ES-I3 (cell line): ENCODE measurements around the gene FAM162A.
"Not testable (repeated sequence)": the region's sequence is repeated elsewhere in the genome, so short reads cannot be mapped to it uniquely, and the experiment has no call there.

Experiments used
- H3K36me3 ChIP-seq: 2 replicates; pipeline ENCODE4 v1.6.1; 2013; ENCODE audit warnings: mild to moderate bottlenecking, low read length, control low read depth, moderate library complexity; ENCODE audit not compliant: insufficient read depth
- H3K4me1 ChIP-seq: 2 replicates; pipeline ENCODE4 v1.6.1; 2013; ENCODE audit warnings: mild to moderate bottlenecking, control low read depth, low read length; ENCODE audit not compliant: insufficient read depth
- H3K9ac ChIP-seq: 2 replicates; pipeline ENCODE4 v1.6.1; 2013; ENCODE audit warnings: low read depth, mild to moderate bottlenecking, low read length, moderate library complexity
- H3K9me3 ChIP-seq: 2 replicates; pipeline ENCODE4 v1.6.1; 2013; ENCODE audit warnings: mild to moderate bottlenecking, low read length, moderate library complexity; ENCODE audit not compliant: control insufficient read depth, insufficient read depth

Gene FAM162A

GRCh38 chr3:122365073-122365472 is 18.9 kb upstream of the FAM162A start:
- Histone ChIP-seq H3K9ac (no peak overlapping the region), H3K4me1 (no peaks in the 10 kb centered on the region), H3K9me3 (no peaks in the 10 kb centered on the region), H3K36me3 (peaks cover 11% of the 10 kb centered on the region)

GRCh38 chr3:122365582-122366378 is 18.2 kb upstream of the FAM162A start:
- not testable (repeated sequence) for H3K9me3 ChIP-seq, H3K4me1 ChIP-seq, H3K9ac ChIP-seq
- H3K36me3 ChIP-seq = peaks cover 11% of the 10 kb centered on the region

- Histone ChIP-seq H3K9ac (no peak overlapping the region), H3K4me1 (no peaks in the 10 kb centered on the region), H3K36me3 (peaks cover 11% of the 10 kb centered on the region), H3K9me3 (no peaks in the 10 kb centered on the region)
Observed at GRCh38 chr3:122366379-122366749, 17.6 kb upstream of the FAM162A start.

DNA sequence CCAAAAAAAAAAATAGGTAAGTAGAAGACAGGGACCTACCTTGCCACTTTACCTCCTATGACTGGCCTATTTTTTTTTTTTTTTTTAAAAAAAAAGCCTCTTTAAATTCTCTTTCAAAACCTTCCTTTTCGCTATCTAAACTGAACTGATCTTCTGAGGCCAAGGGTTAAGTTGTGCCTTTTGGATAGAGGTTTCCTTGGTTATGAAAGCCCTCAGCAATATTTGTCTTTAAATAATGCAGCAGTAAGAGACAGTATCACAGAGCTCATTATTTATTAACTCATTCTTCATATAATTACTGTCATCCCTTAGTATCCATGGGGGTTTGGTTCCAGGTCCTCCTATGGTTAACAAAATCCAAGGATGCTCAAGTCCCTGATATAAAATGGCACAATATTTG is 9.9 kb upstream of the FAM162A start:
- no peaks in the 10 kb centered on the region for H3K9me3 ChIP-seq
- no peaks in the 10 kb centered on the region for H3K4me1 ChIP-seq
- H3K9ac ChIP-seq = no peak overlapping the region
- H3K36me3 ChIP-seq = no peaks in the 10 kb centered on the region

- Histone ChIP-seq H3K9ac (no peak overlapping the region), H3K9me3 (no peaks in the 10 kb centered on the region), H3K36me3 (no peaks in the 10 kb centered on the region), H3K4me1 (no peaks in the 10 kb centered on the region)
Observed at GRCh38 chr3:122377975-122378374, 6.0 kb upstream of the FAM162A start.

DNA sequence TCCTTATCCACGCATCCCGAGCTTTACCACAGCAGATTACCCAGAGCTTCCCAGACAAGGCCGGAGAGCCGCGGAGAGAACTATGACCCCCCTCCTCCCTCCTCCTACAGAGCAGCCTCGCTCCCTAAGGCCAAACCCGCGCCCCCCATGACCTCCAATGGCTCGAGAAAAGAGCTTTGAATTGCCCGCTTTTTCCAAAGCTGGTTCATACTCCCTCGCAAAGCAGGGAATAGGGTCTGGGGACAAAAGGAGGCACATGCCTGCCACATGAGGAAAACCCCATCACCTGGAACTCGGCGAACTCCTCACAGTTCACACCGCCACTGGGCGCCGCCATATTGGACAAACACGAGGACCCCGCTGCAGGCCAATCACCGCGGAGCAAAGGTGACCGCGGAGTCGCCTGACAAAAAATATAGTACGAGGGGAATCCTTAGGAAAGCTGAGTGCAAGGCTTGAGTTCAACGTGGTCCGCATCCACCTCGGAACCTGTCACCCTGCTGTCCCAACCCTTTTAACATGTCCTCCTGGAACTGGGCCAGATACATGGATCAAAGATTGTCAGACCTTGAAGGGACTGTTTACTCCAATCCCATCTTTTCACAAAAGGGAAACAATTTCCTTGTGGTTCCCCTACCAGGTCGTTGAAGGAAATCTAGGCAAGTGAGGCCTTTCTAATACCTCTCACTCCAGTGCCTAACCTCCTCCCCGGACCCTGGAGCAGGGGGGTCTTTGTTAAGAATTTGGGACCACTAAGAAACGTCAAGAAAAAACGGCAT is 905 bp upstream of the FAM162A start, which contains the start of gene MIX23:
MIX23 (minus strand) TSS at position 344 of the 779 bp plus-strand sequence; CDS start at position 337, 7 bp downstream.
- H3K4me1 ChIP-seq = no peaks in the 10 kb centered on the region
- H3K9ac ChIP-seq = peak within 1 kb of the TSS; percentile 62
- no peaks in the 10 kb centered on the region for H3K9me3 ChIP-seq
- no peaks in the 10 kb centered on the region for H3K36me3 ChIP-seq

DNA sequence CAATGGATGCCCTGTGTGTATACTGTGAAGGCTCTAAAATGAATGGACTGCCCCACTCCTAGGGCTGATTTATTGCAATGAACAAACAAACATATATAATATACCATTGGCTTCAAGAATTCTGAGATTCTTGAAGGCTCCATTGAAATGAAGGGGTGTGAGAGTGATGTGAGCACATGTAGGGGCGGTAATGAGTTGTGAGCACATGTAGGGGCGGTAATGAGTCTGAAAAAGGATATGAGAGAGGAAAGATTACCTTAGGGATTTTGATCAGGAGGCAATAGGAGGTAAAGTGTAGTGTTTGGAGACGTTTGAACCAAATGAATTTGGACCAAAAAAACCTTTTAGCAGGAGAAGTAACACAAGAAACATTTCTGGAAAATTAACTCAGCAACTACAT is 3.7 kb downstream of the FAM162A start:
- Histone ChIP-seq H3K36me3 (no peaks in the 10 kb centered on the region), H3K9me3 (no peaks in the 10 kb centered on the region), H3K4me1 (no peaks in the 10 kb centered on the region), H3K9ac (no peak overlapping the region)

DNA sequence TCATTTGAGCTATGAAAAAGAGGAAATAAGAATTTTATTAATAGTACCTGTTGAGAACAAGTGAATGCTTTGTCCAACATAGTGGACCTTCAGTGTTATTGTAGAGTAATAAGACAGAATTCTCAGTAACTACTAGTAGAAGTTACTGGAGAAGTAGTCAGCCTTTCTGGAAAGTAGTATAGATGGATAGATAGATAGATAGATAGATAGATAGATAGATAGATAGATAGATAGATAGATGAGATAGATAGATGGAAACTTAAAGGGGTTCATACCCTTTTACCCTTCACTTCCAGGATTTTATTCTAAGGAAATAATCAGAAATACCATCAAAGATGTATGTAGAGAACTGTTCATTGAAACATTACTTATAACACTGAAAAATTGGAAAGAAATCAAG is 5.2 kb downstream of the FAM162A start:
- Histone ChIP-seq H3K4me1 (peaks cover 9% of the 10 kb centered on the region; the same call in 1 of the 2 replicates), H3K36me3 (no peaks in the 10 kb centered on the region), H3K9me3 (no peaks in the 10 kb centered on the region), H3K9ac (no peak overlapping the region)

GRCh38 chr3:122389892-122390291 is 5.9 kb downstream of the FAM162A start:
- H3K9me3 ChIP-seq = no peaks in the 10 kb centered on the region
- H3K4me1 ChIP-seq = peaks cover 10% of the 10 kb centered on the region; the same call in 1 of the 2 replicates
- H3K36me3 ChIP-seq = no peaks in the 10 kb centered on the region
- H3K9ac ChIP-seq = no peak overlapping the region

DNA sequence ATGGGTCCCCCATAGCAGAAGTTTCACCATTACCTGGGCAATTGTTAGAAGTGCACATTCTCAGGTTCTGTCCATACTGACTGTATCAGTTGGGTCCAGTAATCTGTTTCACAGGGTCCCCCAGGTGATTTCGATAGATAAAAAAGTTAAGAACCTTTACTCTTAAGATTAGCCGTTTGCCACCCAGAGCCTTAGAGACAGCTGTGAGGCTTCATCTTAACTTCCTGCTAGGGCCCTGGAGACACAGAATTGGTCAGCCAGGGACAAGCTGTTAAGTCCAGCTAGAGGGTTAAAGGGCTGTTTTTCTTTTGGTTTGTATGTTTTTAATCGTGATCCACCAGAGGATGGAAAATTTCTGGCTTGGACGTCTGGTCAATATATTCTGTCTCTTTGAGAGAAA is 6.7 kb downstream of the FAM162A start:
- no peaks in the 10 kb centered on the region for H3K36me3 ChIP-seq
- H3K9ac ChIP-seq = no peak overlapping the region
- H3K4me1 ChIP-seq = peaks cover 11% of the 10 kb centered on the region; the same call in 1 of the 2 replicates
- no peaks in the 10 kb centered on the region for H3K9me3 ChIP-seq

DNA sequence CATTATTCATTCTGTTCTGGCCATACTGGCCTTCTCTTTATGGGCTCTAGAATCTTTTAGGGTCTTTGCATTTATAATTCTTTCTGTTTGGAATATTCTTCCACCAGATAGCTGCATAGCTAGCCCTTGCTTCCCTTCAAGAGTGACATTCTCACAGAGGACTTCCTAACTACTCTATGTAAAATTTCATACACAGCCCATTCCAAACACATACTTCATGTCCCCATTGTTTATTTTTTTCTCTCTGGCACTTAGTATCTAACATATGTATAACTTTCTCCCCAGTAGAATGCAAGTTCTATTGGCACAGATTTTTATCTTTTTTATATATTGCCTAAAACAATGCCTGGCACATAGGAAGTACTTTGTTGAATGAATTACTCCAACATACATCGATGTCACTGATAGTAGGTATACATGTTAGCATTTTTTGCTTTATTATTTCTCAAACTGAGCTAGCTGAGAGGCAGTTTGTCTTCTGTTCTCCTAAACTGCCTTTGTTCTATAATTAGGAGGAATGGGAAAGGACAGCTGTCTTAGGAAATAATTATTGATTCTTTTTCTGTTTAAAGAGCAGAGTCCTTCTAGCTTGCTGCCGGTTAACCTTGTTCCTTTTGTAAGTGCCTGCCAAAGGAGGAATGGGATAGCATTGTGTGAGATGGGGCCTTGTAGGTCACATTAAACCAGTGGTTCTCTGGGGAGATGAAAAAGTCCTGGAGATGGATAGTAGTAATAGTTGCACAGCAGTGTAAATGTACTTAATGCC is 7.9 kb downstream of the FAM162A start:
- H3K9ac ChIP-seq = no peak overlapping the region
- no peaks in the 10 kb centered on the region for H3K36me3 ChIP-seq
- H3K9me3 ChIP-seq = no peaks in the 10 kb centered on the region
- H3K4me1 ChIP-seq = peaks cover 11% of the 10 kb centered on the region; the same call in 1 of the 2 replicates

- H3K36me3 ChIP-seq = no peaks in the 10 kb centered on the region
- H3K4me1 ChIP-seq = peaks cover 11% of the 10 kb centered on the region; the same call in 1 of the 2 replicates
- no peak overlapping the region for H3K9ac ChIP-seq
- H3K9me3 ChIP-seq = no peaks in the 10 kb centered on the region
Observed at GRCh38 chr3:122392868-122393844, 9.2 kb downstream of the FAM162A start.

GRCh38 chr3:122394173-122394572 is 10.2 kb downstream of the FAM162A start:
- H3K36me3 ChIP-seq = no peaks in the 10 kb centered on the region
- H3K9ac ChIP-seq = no peak overlapping the region
- peaks cover 11% of the 10 kb centered on the region; the same call in 1 of the 2 replicates for H3K4me1 ChIP-seq
- no peaks in the 10 kb centered on the region for H3K9me3 ChIP-seq
